Gastrocnemius medialis (tissue), 4 donors: ENCODE results near the gene UNC5CL. TPM values are rescaled to one million over a fixed set of nuclear protein-coding genes. Genes with fewer than 3 reads are reported as not detected.

Experiments
- ATAC-seq, 2 donors: fragments of 150-250 bp; one replicate each; pipeline ENCODE4 v1.9.1; 2016
- DNase-seq, 2 donors: peaks; one replicate each; pipeline ENCODE4 v3.0.0-alpha.2; 2019
- H3K27ac ChIP-seq, 4 donors: fragments of 200-600 bp; sonication (generic); 1 replicate in 1 of 4; 2 replicates in 3 of 4; pipeline ENCODE4 v1.5.1; 2016 to 2018; ENCODE audit warnings: mild to moderate bottlenecking in 2 of 4, moderate library complexity in 1 of 4
- H3K27me3 ChIP-seq, 3 donors: fragments of 200-600 bp; sonication (generic) in 2 of 3; 1 replicate in 1 of 3; 2 replicates in 2 of 3; pipeline versions ENCODE4 v1.5.1 to v1.6.0; 2016 to 2019; ENCODE audit warnings: mild to moderate bottlenecking in 1 of 3, moderate library complexity in 1 of 3
- H3K36me3 ChIP-seq, 2 donors: fragments of 200-600 bp; sonication (generic) in 1 of 2; one replicate each; pipeline ENCODE4 v1.5.1; 2017 to 2018
- H3K4me1 ChIP-seq, 2 donors: fragments of 200-600 bp; sonication (generic) in 1 of 2; one replicate each; pipeline ENCODE4 v1.5.1; 2016 to 2017; ENCODE audit warnings: mild to moderate bottlenecking in 2 of 2
- H3K4me3 ChIP-seq, 4 donors: fragments of 200-600 bp; sonication (generic) in 3 of 4; 1 replicate in 1 of 4; 2 replicates in 3 of 4; pipeline ENCODE4 v1.5.1; 2016 to 2019; ENCODE audit warnings: mild to moderate bottlenecking in 2 of 4
- H3K9me3 ChIP-seq, 3 donors: fragments of 200-600 bp; sonication (generic) in 2 of 3; 1 replicate in 1 of 3; 2 replicates in 2 of 3; pipeline ENCODE4 v1.5.1; 2016 to 2019
- POLR2A ChIP-seq, 2 donors: fragments of 450-650 bp; IDR thresholded peaks; one replicate each; pipeline ENCODE4 v1.6.1; 2017; ENCODE audit warnings: antibody characterized with exemption in 2 of 2, mild to moderate bottlenecking in 2 of 2, moderate library complexity in 2 of 2
- in situ Hi-C, 4 donors: fragments of 200-750 bp; cut with MboI; loops; one replicate each; pipeline versions ENCODE4 v1.15.0 to v1.8.0; 2017; ENCODE audit warnings: low sequenced_read_pairs in 4 of 4
- intact Hi-C: fragments of 100-400 bp; cut with DNase I; formaldehyde crosslinking; loops from one replicate; pipeline ENCODE4 v1.15.1; 2023; ENCODE audit warnings: low total_unique reads
- total RNA-seq, 4 donors: library from RNA; depleted of rRNA; stranded (reverse); fragments of >200 nt; gene quantifications; one replicate each; pipeline versions ENCODE4 v1.1.0 to v1.2.3, GENCODE V29; 2016
- TF ChIP-seq, protein P1 (sequence below), 5 experiments: fragments of 450-650 bp in 3 of 5; fragments of 200-600 bp in 2 of 5; sonication (generic) in 2 of 5; IDR thresholded peaks in 4 of 5; conservative IDR thresholded peaks in 1 of 5; 1 replicate in 4 of 5; 2 replicates in 1 of 5; pipeline ENCODE4 v1.5.1; 2016 to 2019; ENCODE audit warnings: antibody characterized with exemption in 5 of 5, mild to moderate bottlenecking in 3 of 5, moderate library complexity in 3 of 5

Gene UNC5CL
- total RNA-seq, 4 donors from 2014 or later: 0.20 to 0.52 (median 0.29) TPM

DNA sequence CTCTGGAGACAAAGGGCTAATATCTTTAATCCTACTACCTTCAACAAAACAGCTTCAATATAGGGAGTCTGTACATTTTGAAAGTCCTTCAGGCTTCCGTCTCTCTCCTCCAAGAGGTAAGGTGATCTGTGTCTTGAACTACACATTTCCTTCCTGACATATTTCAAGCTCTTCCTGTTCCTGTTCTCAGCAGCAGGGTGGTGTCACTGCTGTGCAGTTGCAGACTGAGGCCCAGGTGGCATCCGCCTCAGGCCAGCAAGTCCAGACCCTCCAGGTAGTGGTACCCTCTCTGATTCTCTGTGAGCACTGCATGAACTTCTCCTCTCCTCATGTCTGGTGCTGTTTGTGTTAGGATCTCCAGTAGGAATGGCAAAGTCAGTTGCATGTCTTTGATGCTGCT lies 41.6 kb upstream of the UNC5CL start:
- Histone ChIP-seq H3K4me3 (no peak overlapping the region), H3K27me3 (no peaks in the 10 kb centered on the region), H3K36me3 (peaks cover 0 to 39% of the 10 kb centered on the region in 2 donors), H3K9me3 (no peaks in the 10 kb centered on the region), H3K4me1 (peaks cover 13 to 18% of the 10 kb centered on the region in 2 donors), H3K27ac (no peak overlapping the region)
- in situ Hi-C loops (no loop called here), intact Hi-C loops (no loop called here)
- ATAC-seq (no peak), DNase-seq (no peak)
- TF ChIP-seq, protein P1, sequence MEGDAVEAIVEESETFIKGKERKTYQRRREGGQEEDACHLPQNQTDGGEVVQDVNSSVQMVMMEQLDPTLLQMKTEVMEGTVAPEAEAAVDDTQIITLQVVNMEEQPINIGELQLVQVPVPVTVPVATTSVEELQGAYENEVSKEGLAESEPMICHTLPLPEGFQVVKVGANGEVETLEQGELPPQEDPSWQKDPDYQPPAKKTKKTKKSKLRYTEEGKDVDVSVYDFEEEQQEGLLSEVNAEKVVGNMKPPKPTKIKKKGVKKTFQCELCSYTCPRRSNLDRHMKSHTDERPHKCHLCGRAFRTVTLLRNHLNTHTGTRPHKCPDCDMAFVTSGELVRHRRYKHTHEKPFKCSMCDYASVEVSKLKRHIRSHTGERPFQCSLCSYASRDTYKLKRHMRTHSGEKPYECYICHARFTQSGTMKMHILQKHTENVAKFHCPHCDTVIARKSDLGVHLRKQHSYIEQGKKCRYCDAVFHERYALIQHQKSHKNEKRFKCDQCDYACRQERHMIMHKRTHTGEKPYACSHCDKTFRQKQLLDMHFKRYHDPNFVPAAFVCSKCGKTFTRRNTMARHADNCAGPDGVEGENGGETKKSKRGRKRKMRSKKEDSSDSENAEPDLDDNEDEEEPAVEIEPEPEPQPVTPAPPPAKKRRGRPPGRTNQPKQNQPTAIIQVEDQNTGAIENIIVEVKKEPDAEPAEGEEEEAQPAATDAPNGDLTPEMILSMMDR (IDR thresholded peaks at IDR 0.05 in 4 of 5, conservative IDR thresholded peaks at IDR 0.05 in 1 of 5): no peak
- TF ChIP-seq POLR2A (IDR thresholded peaks at IDR 0.05): no peak

DNA sequence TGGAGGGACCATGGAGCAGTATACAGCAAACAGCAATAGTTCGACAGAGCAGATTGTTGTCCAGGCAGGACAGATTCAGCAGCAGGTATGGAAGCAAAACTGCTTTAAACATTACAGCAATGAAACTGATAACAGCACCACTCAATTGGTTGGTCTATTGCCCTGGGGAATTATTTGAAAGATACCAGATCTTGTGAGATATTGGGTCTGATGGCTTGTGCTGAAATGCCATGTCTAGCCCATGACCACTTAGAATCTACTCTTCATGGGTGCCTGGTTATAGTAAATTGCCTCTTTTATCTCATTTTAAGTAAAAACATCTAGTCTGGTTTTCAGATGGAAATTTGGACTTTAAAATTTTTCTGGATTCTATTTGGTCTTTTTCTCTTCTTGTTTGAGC lies 40.1 kb upstream of the UNC5CL start:
- Histone ChIP-seq H3K4me1 (peaks cover 28 to 32% of the 10 kb centered on the region in 2 donors), H3K27ac (no peak overlapping the region), H3K4me3 (no peak overlapping the region), H3K36me3 (peaks cover 0 to 24% of the 10 kb centered on the region in 2 donors), H3K9me3 (no peaks in the 10 kb centered on the region), H3K27me3 (no peaks in the 10 kb centered on the region)
- in situ Hi-C loops (no loop called here), intact Hi-C loops (loop anchor here (10.0 kb wide), 1 partner anchor 706 kb away; the partner anchor contains the start of genes PRICKLE4 and TOMM6)
- no peak for ATAC-seq
- TF ChIP-seq, protein P1 (IDR thresholded peaks at IDR 0.05 in 4 of 5, conservative IDR thresholded peaks at IDR 0.05 in 1 of 5): no peak
- TF ChIP-seq POLR2A (IDR thresholded peaks at IDR 0.05): no peak
- DNase-seq: no peak

DNA sequence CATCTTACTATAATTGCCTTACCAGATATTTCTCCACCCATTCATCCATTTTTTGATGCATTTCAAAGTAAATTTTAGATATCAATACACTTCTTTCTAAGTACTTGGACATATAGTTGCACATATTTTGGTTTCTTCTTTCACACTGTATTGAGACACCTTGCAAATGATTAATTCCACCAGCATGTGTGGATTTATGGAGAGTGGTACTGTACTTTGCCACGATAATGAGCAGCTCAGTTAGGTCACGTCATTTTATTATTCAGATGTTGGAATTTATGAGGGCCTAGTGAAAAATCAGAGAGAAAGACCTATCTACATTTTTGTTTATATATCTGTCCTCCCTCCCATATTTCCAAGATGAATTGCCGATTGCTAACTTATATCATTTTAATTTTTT lies 39.1 kb upstream of the UNC5CL start:
- H3K36me3 ChIP-seq: peaks cover 0 to 16% of the 10 kb centered on the region in 2 donors
- no peaks in the 10 kb centered on the region for H3K27me3 ChIP-seq
- ATAC-seq (no peak), DNase-seq (no peak)
- H3K27ac ChIP-seq: no peak overlapping the region
- no peak overlapping the region for H3K4me3 ChIP-seq
- TF ChIP-seq POLR2A (IDR thresholded peaks at IDR 0.05): no peak
- TF ChIP-seq, protein P1 (IDR thresholded peaks at IDR 0.05 in 4 of 5, conservative IDR thresholded peaks at IDR 0.05 in 1 of 5): no peak
- H3K4me1 ChIP-seq: peaks cover 30 to 34% of the 10 kb centered on the region in 2 donors
- in situ Hi-C loops (no loop called here), intact Hi-C loops (loop anchor here (10.0 kb wide), 1 partner anchor 707 kb away; the partner anchor contains the start of genes PRICKLE4 and TOMM6)
- no peaks in the 10 kb centered on the region for H3K9me3 ChIP-seq

DNA sequence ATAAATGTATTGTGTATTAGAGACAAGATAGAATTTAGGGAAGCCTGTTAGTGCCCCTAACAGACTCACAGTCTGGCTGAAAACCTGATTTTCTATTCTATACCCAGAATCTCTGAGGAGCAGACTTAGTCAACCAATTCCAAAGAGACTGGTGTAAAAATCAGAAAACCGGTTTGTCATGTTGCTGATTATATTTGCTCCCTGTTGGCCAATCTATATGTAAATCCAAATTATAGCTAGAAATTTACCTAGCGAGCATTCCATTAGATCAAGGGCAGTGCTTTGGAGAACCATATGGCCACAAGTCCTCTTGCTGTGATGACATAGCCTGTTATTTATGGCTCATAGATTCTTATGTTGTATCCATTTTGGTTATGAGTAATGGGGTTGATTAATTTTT lies 38.5 kb upstream of the UNC5CL start:
- TF ChIP-seq, protein P1 (IDR thresholded peaks at IDR 0.05 in 4 of 5, conservative IDR thresholded peaks at IDR 0.05 in 1 of 5): no peak
- no peak for TF ChIP-seq POLR2A (IDR thresholded peaks at IDR 0.05)
- intact Hi-C loops: loop anchor here (10.0 kb wide), 1 partner anchor 707 kb away; the partner anchor contains the start of genes PRICKLE4 and TOMM6
- H3K9me3 ChIP-seq: no peaks in the 10 kb centered on the region
- DNase-seq: no peak
- no peak for ATAC-seq
- peaks cover 0 to 16% of the 10 kb centered on the region in 2 donors for H3K36me3 ChIP-seq
- H3K27ac ChIP-seq: no peak overlapping the region
- no peaks in the 10 kb centered on the region for H3K27me3 ChIP-seq
- in situ Hi-C loops: no loop called here
- no peak overlapping the region for H3K4me3 ChIP-seq
- peaks cover 30 to 34% of the 10 kb centered on the region in 2 donors for H3K4me1 ChIP-seq
